B cell (primary cell): ENCODE data around the gene AKT3. TPM values are rescaled to one million over a fixed set of nuclear protein-coding genes. Genes with fewer than 3 reads are reported as not detected.

ENCODE experiments used
- ATAC-seq: fragments of 200-7000 bp; cut with Tn5 transposase; one replicate; pipeline ENCODE4 v1.10.0; 2021; ENCODE audit warnings: low read depth, mild to moderate bottlenecking, moderate number of reproducible peaks, moderate library complexity
- CTCF ChIA-PET: fragments of 350-600 bp; sonication (Branson Sonifier 250); formaldehyde crosslinking; loops from one replicate; lab custom pipeline; 2021; ENCODE audit warnings: antibody characterized with exemption, inconsistent platforms; lab: Charles Lee
- POLR2A ChIA-PET: fragments of 350-600 bp; sonication (Branson Sonifier 250); formaldehyde crosslinking; loops from one replicate; lab custom pipeline; 2021; ENCODE audit warnings: antibody characterized with exemption; lab: Charles Lee
- DNase-seq: peaks from one replicate; pipeline ENCODE4 v3.0.0; 2013
- H2AFZ ChIP-seq: 2 replicates; pipeline ENCODE4 v1.6.1; 2012; ENCODE audit warnings: mild to moderate bottlenecking, low read depth, low read length; ENCODE audit not compliant: insufficient read depth, poor library complexity, severe bottlenecking
- H3K27ac ChIP-seq, 2 donors: 1 replicate in 1 of 2; 2 replicates in 1 of 2; pipeline ENCODE4 v1.5.1; 2012 to 2013; ENCODE audit warnings: low read length in 2 of 2, mild to moderate bottlenecking in 2 of 2, moderate library complexity in 1 of 2
- H3K27me3 ChIP-seq, 4 experiments: fragments of 200-600 bp in 1 of 4; sonication (generic) in 1 of 4; replicated peaks in 1 of 4; 1 replicate in 2 of 4; 2 replicates in 2 of 4; pipeline versions ENCODE4 v1.6.1 to v1.7.0; 2013 to 2016; ENCODE audit warnings: low read length in 3 of 4, mild to moderate bottlenecking in 2 of 4, mixed read lengths in 1 of 4, moderate library complexity in 1 of 4; ENCODE audit not compliant: insufficient read depth in 4 of 4, control insufficient read depth in 3 of 4; ENCODE audit errors: control extremely low read depth in 1 of 4
- H3K36me3 ChIP-seq, 2 experiments: replicated peaks in 1 of 2; 1 replicate in 1 of 2; 2 replicates in 1 of 2; pipeline versions ENCODE4 v1.6.1 to v1.7.1; 2013; ENCODE audit warnings: low read length in 1 of 2; ENCODE audit not compliant: insufficient read depth in 2 of 2, control insufficient read depth in 1 of 2; ENCODE audit errors: control extremely low read depth in 1 of 2, extremely low read depth in 1 of 2
- H3K4me1 ChIP-seq, 2 donors: fragments of 200-600 bp in 1 of 2; sonication (generic) in 1 of 2; 1 replicate in 1 of 2; 2 replicates in 1 of 2; pipeline versions ENCODE4 v1.5.1 to v1.6.1; 2013 to 2017; ENCODE audit warnings: low read length in 2 of 2; ENCODE audit not compliant: control insufficient read depth in 2 of 2, insufficient read depth in 2 of 2
- H3K4me2 ChIP-seq: replicated peaks from 2 replicates; pipeline ENCODE3; 2012; ENCODE audit warnings: mild to moderate bottlenecking, low read depth, low read length; ENCODE audit not compliant: poor library complexity, severe bottlenecking
- H3K4me3 ChIP-seq, 5 experiments: fragments of 200-600 bp in 1 of 5; sonication (generic) in 1 of 5; 1 replicate in 3 of 5; 2 replicates in 2 of 5; pipeline versions ENCODE4 v1.5.1 to v1.7.0; 2011 to 2016; ENCODE audit warnings: low read length in 4 of 5, mild to moderate bottlenecking in 4 of 5, low read depth in 2 of 5, control low read depth in 1 of 5, moderate library complexity in 1 of 5; ENCODE audit not compliant: insufficient read depth in 1 of 5; ENCODE audit errors: control extremely low read depth in 1 of 5, extremely low read depth in 1 of 5
- H3K79me2 ChIP-seq: fragments of 200-600 bp; sonication (generic); one replicate; pipeline ENCODE4 v1.6.0; 2016; ENCODE audit warnings: low read length; ENCODE audit not compliant: control insufficient read depth, insufficient read depth
- H3K9ac ChIP-seq: fragments of 200-600 bp; sonication (generic); 2 replicates; pipeline ENCODE4 v1.6.1; 2017; ENCODE audit warnings: mild to moderate bottlenecking, low read length, moderate library complexity
- H3K9me3 ChIP-seq, 3 donors: one replicate each; pipeline versions ENCODE4 v1.6.1 to v1.7.1; 2013; ENCODE audit warnings: low read length in 2 of 3; ENCODE audit not compliant: control insufficient read depth in 2 of 3, insufficient read depth in 1 of 3; ENCODE audit errors: control extremely low read depth in 1 of 3
- H4K20me1 ChIP-seq: 2 replicates; pipeline ENCODE4 v1.6.0; 2012; ENCODE audit warnings: mild to moderate bottlenecking, low read length; ENCODE audit not compliant: insufficient read depth, control insufficient read depth, poor library complexity, severe bottlenecking
- H3K27ac Mint-ChIP-seq: one replicate; pipeline ENCODE4 v1.8.0; 2021; ENCODE audit warnings: mixed read lengths
- H3K27me3 Mint-ChIP-seq: one replicate; pipeline ENCODE4 v1.8.0; 2021; ENCODE audit warnings: mixed read lengths
- H3K4me1 Mint-ChIP-seq: one replicate; pipeline ENCODE4 v1.8.0; 2021; ENCODE audit warnings: mixed read lengths
- H3K4me3 Mint-ChIP-seq: one replicate; pipeline ENCODE4 v1.8.0; 2021; ENCODE audit warnings: mixed read lengths
- H3K9me3 Mint-ChIP-seq: one replicate; pipeline ENCODE4 v1.8.0; 2022; ENCODE audit warnings: mixed read lengths; ENCODE audit not compliant: insufficient read depth
- EZH2 ChIP-seq: IDR thresholded peaks from 2 replicates; pipeline ENCODE4 v1.6.1; 2012; ENCODE audit warnings: borderline replicate concordance, low read depth, mild to moderate bottlenecking, moderate library complexity, low read length; ENCODE audit not compliant: insufficient read depth, poor library complexity, severe bottlenecking
- WGBS: methylation state at CpG from one replicate; pipeline ENCODE4 v1.1.5; 2013; ENCODE audit warnings: missing lambda C conversion rate; ENCODE audit not compliant: insufficient coverage; 5-methylcytosine and 5-hydroxymethylcytosine counted together
- intact Hi-C: fragments of 100-400 bp; cut with micrococcal nuclease; formaldehyde crosslinking; loops from one replicate; pipeline ENCODE4 v1.10.0; 2022
- polyA plus RNA-seq: library from polyadenylated mRNA; depleted of rRNA; stranded (reverse); fragments of >200 nt; gene quantifications from 2 replicates; pipeline ENCODE4 v1.2.3, GENCODE V29; 2012
- total RNA-seq, 2 donors: library from RNA; stranded (reverse); fragments of 120-200 nt in 1 of 2; gene quantifications; 1 replicate in 1 of 2; 2 replicates in 1 of 2; pipeline versions ENCODE4 v1.2.3 to v1.2.4, GENCODE V29; 2013 to 2022
- TF ChIP-seq, protein P1 (sequence below): fragments of 200-600 bp; IDR thresholded peaks from one replicate; pipeline ENCODE4 v1.8.0; 2022; ENCODE audit warnings: antibody characterized with exemption, mild to moderate bottlenecking

AKT3 gene
- total and polyA plus RNA-seq, 2 donors (not counting 1 experiment from before 2014, with no cell fraction given), result 4.4 to 148 TPM

DNA sequence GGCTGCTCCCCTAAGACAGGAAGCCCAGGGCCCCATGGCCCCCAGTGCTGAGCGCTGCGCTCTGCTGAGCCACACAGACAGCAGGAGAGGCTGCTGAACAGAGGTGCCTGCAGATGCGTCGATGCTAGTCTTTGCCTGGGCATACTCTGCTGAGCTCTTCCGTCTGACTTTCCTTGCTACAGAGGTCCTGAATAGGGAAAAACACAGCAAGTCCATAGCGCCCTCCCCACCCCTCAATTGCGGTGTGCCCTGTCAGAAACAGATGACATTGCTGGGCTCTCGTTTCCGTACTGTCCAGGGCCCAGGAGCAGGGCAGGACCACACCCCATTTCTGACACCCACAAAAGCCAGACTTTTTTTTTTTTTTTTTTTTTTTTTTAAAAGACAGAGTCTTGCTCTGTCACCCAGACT is 341.7 kb downstream of the AKT3 start:
- H3K9ac ChIP-seq, result peak overlapping the region; percentile 24
- H3K4me2 ChIP-seq, result peak overlapping the region; percentile 58
- ATAC-seq (peak; percentile 89), DNase-seq (peak; percentile 71)
- POLR2A ChIA-PET, result interaction anchor here (0.6 to 0.7 kb wide), 2 partner anchors 16 to 34 kb away, joined by 4 to 8 read pairs; no protein-coding TSS in a partner anchor
- peak overlapping the region; percentile 78 for H3K4me3 Mint-ChIP-seq
- no peaks in the 10 kb centered on the region for H3K27me3 ChIP-seq
- no peaks in the 10 kb centered on the region for H3K9me3 ChIP-seq
- intact Hi-C loops, result loop anchor here (5.0 to 10.0 kb wide), 3 partner anchors 216 to 766 kb away; partner anchors contain the start of gene AKT3
- H3K27ac Mint-ChIP-seq, result peak overlapping the region; percentile 88
- 9% methylated on average over 7 of the region's 9 CpGs for WGBS
- H3K4me3 ChIP-seq, result peak overlapping the region in 3 of 5 experiments; percentile 11 to 34 (median 26)
- H3K4me1 Mint-ChIP-seq, result peaks cover 46% of the 10 kb centered on the region
- peak overlapping the region; percentile 48 for H2AFZ ChIP-seq
- peaks cover 0 to 10% of the 10 kb centered on the region in 2 experiments for H3K36me3 ChIP-seq
- CTCF ChIA-PET, result interaction anchor here (0.6 to 0.7 kb wide), 2 partner anchors 165 to 1030 kb away, joined by 3 to 4 read pairs; no protein-coding TSS in a partner anchor
- no peaks in the 10 kb centered on the region for H3K9me3 Mint-ChIP-seq
- peak overlapping the region; percentile 3 to 31 for H3K27ac ChIP-seq
- no peaks in the 10 kb centered on the region for H3K27me3 Mint-ChIP-seq
- TF ChIP-seq, protein P1, sequence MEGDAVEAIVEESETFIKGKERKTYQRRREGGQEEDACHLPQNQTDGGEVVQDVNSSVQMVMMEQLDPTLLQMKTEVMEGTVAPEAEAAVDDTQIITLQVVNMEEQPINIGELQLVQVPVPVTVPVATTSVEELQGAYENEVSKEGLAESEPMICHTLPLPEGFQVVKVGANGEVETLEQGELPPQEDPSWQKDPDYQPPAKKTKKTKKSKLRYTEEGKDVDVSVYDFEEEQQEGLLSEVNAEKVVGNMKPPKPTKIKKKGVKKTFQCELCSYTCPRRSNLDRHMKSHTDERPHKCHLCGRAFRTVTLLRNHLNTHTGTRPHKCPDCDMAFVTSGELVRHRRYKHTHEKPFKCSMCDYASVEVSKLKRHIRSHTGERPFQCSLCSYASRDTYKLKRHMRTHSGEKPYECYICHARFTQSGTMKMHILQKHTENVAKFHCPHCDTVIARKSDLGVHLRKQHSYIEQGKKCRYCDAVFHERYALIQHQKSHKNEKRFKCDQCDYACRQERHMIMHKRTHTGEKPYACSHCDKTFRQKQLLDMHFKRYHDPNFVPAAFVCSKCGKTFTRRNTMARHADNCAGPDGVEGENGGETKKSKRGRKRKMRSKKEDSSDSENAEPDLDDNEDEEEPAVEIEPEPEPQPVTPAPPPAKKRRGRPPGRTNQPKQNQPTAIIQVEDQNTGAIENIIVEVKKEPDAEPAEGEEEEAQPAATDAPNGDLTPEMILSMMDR, result no peak
- TF ChIP-seq EZH2, result no peak
- no peaks in the 10 kb centered on the region for H3K79me2 ChIP-seq
- H4K20me1 ChIP-seq, result no peaks in the 10 kb centered on the region
- peaks cover 32 to 34% of the 10 kb centered on the region in 2 donors for H3K4me1 ChIP-seq

- CTCF ChIA-PET, result interaction anchor here (0.7 to 1.3 kb wide), 2 partner anchors 791 to 1030 kb away, joined by 4 to 5 read pairs; no protein-coding TSS in a partner anchor
Measured at GRCh38 chr1:243507672-243508302, 342.3 kb downstream of the AKT3 start.

More at GRCh38 chr1:243507672-243508302, 342.3 kb downstream of the AKT3 start:
- Histone ChIP-seq H3K4me2 (peak overlapping the region; percentile 58), H2AFZ (peak overlapping the region; percentile 40), H3K27me3 (no peaks in the 10 kb centered on the region), H3K9me3 (no peaks in the 10 kb centered on the region), H3K79me2 (no peaks in the 10 kb centered on the region), H3K4me1 (peaks cover 32 to 34% of the 10 kb centered on the region in 2 donors), H3K36me3 (peaks cover 0 to 10% of the 10 kb centered on the region in 2 experiments), H3K27ac (peak overlapping the region; percentile 30 to 31), H4K20me1 (no peaks in the 10 kb centered on the region), H3K4me3 (peak overlapping the region in 1 of 5 experiments; percentile 32), H3K9ac (peak overlapping the region; percentile 24)
- ATAC-seq (no peak), DNase-seq (no peak)
- Mint-ChIP-seq H3K27ac (peak overlapping the region; percentile 88), H3K4me3 (peak overlapping the region; percentile 78), H3K9me3 (no peaks in the 10 kb centered on the region), H3K27me3 (no peaks in the 10 kb centered on the region), H3K4me1 (peaks cover 41% of the 10 kb centered on the region)
- intact Hi-C loops, result loop anchor here (5.0 to 10.0 kb wide), 3 partner anchors 217 to 767 kb away; partner anchors contain the start of gene AKT3
- TF ChIP-seq, protein P1, result no peak
- TF ChIP-seq EZH2, result no peak
- WGBS, result 20% methylated on average over 2 of the region's 8 CpGs
- POLR2A ChIA-PET, result interaction anchor here (0.6 to 0.7 kb wide), 2 partner anchors 17 to 34 kb away, joined by 4 to 8 read pairs; no protein-coding TSS in a partner anchor
